GOT3 (cell line): ENCODE data around the gene FABP1.

Experiments used
- DNase-seq: peaks from one replicate; lab custom pipeline; 2025; ENCODE audit warnings: mixed read lengths; lab: John Stamatoyannopoulos, UW

The FABP1 gene

GRCh38 chr2:88137833-88138232 is 10.0 kb upstream of the FABP1 start:
- no peak for DNase-seq

DNA sequence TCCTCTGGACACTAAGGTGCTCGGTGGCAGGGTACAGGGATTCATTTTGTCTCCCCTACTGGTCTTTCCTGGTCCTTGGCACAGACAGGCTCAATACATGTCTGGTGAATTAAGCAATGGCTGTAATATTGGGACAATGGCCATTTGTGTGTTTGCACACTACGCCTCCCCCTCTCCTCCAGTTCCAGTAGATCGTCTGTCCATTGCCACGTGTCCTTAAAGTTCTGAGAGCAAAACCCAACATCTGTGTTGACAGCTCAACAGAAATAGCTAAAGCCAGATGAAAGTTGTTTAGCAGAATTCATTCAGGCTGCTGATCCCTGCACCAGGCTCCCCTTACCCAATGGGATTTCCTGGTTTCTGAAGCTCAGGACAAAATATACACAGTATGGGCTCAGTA is 9.0 kb upstream of the FABP1 start:
- DNase-seq = no peak

DNA sequence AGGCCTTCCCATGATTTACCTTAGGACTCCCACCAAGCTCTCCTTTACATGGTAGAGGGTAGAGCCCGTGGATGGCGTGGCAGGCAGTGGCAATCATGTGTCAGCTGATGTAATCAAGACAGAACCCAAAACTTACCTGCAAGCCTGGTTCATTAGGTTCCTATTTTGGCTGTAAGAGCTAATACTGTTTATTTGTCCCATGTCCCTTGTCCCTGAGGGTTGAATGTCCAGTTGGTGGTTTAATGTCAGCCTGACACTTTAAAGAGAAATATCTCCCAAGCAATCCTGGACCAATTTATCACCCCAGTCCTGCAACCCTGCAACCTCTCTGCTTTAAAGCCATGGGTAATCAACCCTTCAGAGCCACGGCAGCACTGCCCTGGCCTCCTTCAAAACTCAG is 6.0 kb upstream of the FABP1 start:
- no peak for DNase-seq

DNA sequence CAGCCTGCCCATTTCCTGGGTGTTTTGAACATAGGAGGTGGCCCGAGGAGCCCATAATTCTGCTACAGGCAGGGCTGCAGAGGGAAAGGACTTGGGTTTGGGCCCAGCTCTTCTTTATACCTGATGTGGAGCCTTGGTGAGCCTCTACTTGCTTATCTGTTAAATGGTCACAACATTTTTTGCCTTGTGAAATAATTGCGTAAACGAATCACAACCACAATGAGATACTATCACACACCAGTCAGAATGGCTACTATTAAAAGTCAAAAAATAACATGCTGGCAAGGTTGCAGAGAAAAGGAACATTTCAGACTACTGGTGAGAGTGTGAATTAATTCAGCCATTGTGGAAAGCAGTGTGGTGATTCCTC is 4.1 kb upstream of the FABP1 start:
- DNase-seq = no peak

- no peak for DNase-seq
Observed at GRCh38 chr2:88131201-88131998, 3.5 kb upstream of the FABP1 start.

- DNase-seq = no peak
Observed at GRCh38 chr2:88129313-88129959, 1.6 kb upstream of the FABP1 start.

DNA sequence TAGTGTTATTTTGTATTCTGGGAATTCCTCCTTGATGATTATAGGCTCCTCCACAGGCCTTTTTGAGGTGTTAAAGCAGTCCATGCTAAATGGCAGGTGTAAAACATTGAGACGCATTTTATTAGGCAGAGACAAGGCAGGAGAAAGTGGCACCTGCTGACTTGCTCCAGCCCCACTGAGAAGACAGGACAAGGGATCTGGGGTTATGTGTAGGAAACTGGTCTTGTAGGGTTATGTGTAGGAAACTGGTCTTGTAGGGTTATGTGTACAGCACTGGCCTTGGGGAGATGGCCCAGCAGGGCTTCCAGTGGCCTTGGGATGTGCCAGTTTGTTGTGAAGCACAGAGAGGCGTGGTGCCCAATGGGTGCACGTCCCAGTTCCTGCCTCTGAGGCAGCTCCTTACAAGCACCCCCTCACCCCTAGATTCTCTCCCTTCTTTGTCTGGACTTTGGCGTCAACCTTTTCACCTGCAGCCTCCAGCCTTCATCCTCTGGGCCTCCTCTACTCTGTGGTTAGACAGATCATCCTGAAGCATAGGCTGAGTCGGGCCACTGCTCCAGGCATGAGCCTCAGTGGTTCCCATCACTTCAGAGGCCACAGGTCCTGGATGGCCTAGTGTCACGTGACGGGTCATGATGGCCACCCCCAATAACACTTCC is 921 bp upstream of the FABP1 start:
- DNase-seq = no peak

GRCh38 chr2:88127638-88127887 is 299 bp downstream of the FABP1 start:
- no peak for DNase-seq

- DNase-seq = no peak
Observed at GRCh38 chr2:88126772-88127637, 857 bp downstream of the FABP1 start.

- no peak for DNase-seq
Observed at GRCh38 chr2:88125924-88126771, 1.7 kb downstream of the FABP1 start.

DNA sequence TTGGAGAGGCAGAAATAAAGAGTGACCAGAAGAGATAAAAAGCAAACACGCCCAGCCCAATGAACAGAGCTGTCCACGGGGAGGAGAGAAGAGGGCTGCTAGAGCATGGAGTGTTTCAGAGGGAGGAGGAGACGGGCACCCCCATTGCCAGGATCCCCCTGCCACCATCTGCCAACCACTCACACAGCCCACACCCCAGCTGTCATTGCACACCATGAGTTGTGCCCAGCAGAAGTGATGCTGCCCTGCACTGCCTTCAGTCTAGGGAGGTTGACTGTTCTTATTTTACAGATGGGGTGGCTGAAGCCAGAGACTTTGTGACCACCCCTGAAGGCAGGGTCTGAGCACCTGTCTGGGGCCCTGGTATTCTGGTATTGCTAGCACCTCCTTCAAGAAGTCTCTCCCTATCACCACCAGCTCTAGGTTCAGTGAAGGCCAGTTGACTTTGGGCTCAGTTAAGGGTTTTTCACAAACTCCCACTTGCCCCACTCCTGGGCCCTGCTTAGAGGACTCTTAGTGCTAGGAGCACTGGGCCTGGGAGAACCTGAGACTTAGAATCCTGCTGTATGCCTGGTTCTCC is 2.4 kb downstream of the FABP1 start:
- no peak for DNase-seq

GRCh38 chr2:88123975-88124917 is 3.6 kb downstream of the FABP1 start:
- no peak for DNase-seq

DNA sequence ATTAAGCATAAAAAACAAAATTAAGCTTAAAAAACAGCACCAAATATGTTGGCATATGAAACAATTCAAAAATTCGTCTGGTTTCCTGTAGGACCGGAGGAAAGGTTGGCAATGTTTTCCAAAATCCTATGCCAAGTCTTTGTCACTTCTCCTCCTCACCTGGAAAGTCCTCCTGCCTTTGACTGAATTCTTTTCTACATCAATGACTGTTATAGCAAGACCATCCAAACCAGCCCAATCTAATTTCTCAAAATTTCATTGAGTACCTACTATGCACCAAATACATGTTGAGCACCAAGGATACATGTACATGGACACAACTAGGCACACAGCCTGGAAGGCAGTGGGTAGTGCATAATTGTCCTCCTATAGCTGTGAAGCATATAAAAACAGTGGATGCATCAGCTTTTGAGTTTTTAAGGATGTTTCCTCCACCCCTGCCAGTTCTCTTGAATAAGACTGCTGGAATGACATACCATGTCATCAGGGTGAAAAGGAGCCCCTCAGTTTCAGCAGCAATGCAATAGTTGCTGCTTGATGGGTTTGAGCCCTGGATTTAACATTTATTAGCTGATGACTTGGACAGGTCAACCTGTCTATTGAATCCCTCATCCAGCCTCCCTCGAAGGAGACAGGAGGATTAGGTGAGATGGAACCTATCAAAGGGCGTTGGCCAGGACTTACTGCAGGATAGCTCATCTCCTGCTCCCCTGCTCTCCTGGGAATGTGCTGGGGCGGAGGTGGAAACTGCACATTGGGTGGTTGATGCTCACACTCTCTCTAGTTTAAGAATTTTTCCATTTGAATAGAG is 4.5 kb downstream of the FABP1 start:
- no peak for DNase-seq

DNA sequence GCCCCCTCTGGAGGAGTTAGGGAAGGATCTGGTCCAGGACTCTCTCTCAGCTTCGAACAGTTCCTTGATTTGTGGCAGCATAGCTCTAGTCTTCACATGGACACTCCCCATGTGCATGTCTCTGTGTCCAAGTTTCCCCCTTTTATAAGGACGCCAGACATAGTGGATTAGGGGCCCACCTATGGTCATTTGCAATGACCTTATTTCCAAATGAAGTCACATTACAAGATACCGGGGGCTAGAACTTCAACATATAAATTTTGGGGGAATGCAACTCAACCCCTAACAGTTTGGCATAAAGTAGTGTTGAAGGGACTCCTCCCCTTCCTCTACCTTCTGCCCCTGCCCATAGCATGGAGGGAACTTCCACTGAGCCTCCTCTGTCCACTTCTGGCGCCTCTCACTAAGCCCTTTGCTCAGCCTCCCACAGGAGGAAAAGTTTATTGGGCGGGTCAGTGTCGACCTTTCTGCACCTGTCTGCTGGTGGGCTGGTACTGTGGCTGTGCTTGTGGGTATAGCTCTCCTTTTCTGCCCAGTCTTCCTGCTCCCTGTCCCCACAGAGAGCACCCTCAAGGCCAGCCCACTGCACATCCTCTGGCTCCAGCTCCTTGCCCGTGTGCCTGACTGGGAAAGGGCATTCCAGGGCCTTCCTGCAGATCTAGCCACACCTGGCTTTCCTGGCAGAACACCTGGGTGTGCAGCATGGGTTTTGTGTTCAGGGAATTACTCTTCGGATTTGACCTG is 5.5 kb downstream of the FABP1 start:
- DNase-seq = no peak

GRCh38 chr2:88121678-88122077 is 6.2 kb downstream of the FABP1 start:
- DNase-seq = no peak

GRCh38 chr2:88117973-88118372 is 9.9 kb downstream of the FABP1 start:
- no peak for DNase-seq

- DNase-seq = no peak
Observed at GRCh38 chr2:88116669-88117432, 11.0 kb downstream of the FABP1 start.
